OCI-LY1 (cell line): Measurements from ENCODE around the gene TMEM132C.

Experiments used
- CTCF ChIP-seq: fragments of 200-600 bp; sonication (generic), shearing (Covaris generic); IDR thresholded peaks from 2 replicates; pipeline ENCODE4 v1.5.1; 2017; ENCODE audit warnings: mild to moderate bottlenecking, antibody characterized with exemption, low read length, moderate library complexity, mixed read lengths
- EZH2 ChIP-seq: fragments of 200-600 bp; sonication (generic), shearing (Covaris generic); IDR thresholded peaks from 2 replicates; pipeline ENCODE4 v1.8.0; 2017; ENCODE audit warnings: borderline replicate concordance, mixed run types, mild to moderate bottlenecking, antibody characterized with exemption, low read length, moderate library complexity, mixed read lengths

GRCh38 chr12:128235635-128236417, 31.1 kb upstream of the TMEM132C start:
- TF ChIP-seq CTCF (no peak), EZH2 (no peak)
